Right lobe of liver (tissue), 6 donors: ENCODE data around the gene LCE2D. TPM values are rescaled to one million over a fixed set of nuclear protein-coding genes. Genes with fewer than 3 reads are reported as not detected.
A peak's percentile ranks its signal among the peaks of the same experiment; 100 is the strongest.

Experiments
- ATAC-seq, 4 donors: fragments of 200-7000 bp; cut with Tn5 transposase; one replicate each; pipeline ENCODE4 v1.9.1; 2020; ENCODE audit warnings: mild to moderate bottlenecking in 4 of 4, moderate library complexity in 4 of 4
- DNase-seq, 3 donors: peaks; one replicate each; pipeline ENCODE4 v3.0.0-alpha.2; 2020
- H3K27ac ChIP-seq, 3 donors: fragments of 200-600 bp; one replicate each; pipeline ENCODE4 v1.8.0; 2022
- H3K27me3 ChIP-seq, 2 donors: fragments of 200-600 bp; one replicate each; pipeline ENCODE4 v1.8.0; 2022
- H3K36me3 ChIP-seq, 4 donors: fragments of 200-600 bp; sonication (generic) in 1 of 4; one replicate each; pipeline versions ENCODE4 v1.5.1 to v1.8.0; 2017 to 2022; ENCODE audit warnings: control low read depth in 1 of 4
- H3K4me1 ChIP-seq, 4 donors: fragments of 200-600 bp; sonication (generic) in 1 of 4; one replicate each; pipeline versions ENCODE4 v1.5.1 to v1.8.0; 2017 to 2022; ENCODE audit warnings: control low read depth in 1 of 4
- H3K4me3 ChIP-seq, 3 donors: fragments of 200-600 bp; one replicate each; pipeline ENCODE4 v1.8.0; 2022
- H3K9me3 ChIP-seq, 4 donors: fragments of 200-600 bp; sonication (generic) in 1 of 4; one replicate each; pipeline versions ENCODE4 v1.5.1 to v1.8.0; 2017 to 2022; ENCODE audit warnings: control low read depth in 1 of 4
- POLR2A ChIP-seq: fragments of 450-650 bp; IDR thresholded peaks from one replicate; pipeline ENCODE4 v1.6.1; 2017; ENCODE audit warnings: antibody characterized with exemption, mild to moderate bottlenecking
- WGBS: methylation state at CpG from one replicate; pipeline ENCODE4 v1.1.6; 2018; ENCODE audit warnings: low coverage, low lambda C conversion rate; ENCODE audit not compliant: insufficient coverage; ENCODE audit errors: missing lambda C conversion rate; 5-methylcytosine and 5-hydroxymethylcytosine counted together
- intact Hi-C, 2 donors: fragments of 100-400 bp; cut with DNase I; formaldehyde crosslinking; loops; one replicate each; pipeline versions ENCODE4 v1.11.2 to v1.14.1; 2022
- total RNA-seq, 6 experiments: library from RNA; depleted of rRNA in 2 of 6; stranded (reverse); fragments of >200 nt in 2 of 6; fragmentation: NEBNext Ultra II Directional in 3 of 6; extraction: Animal tissue kit (Norgen Biotek cat#: 25700) in 3 of 6; gene quantifications; one replicate each; pipeline versions ENCODE4 v1.1.0 to v1.2.4, GENCODE V29; 2016 to 2023
- TF ChIP-seq, protein P1 (sequence below), 4 donors: fragments of 200-600 bp in 3 of 4; fragments of 450-650 bp in 1 of 4; IDR thresholded peaks; one replicate each; pipeline versions ENCODE4 v1.5.1 to v1.8.0; 2016 to 2022; ENCODE audit warnings: antibody characterized with exemption in 4 of 4, mild to moderate bottlenecking in 2 of 4
- donor health status: DM: no; HTN: yes; CAD: no.
- donor health status: DM: no; HTN: no; CAD: no.
- donor health status: DM: no; HTN: no; CAD: no.
- donor health status: DM: no; HTN: yes; CAD: no.
- donor health status: DM: no; HTN: yes; CAD: no.

The LCE2D gene
- total RNA-seq, 6 experiments from 2014 or later, result not detected

DNA sequence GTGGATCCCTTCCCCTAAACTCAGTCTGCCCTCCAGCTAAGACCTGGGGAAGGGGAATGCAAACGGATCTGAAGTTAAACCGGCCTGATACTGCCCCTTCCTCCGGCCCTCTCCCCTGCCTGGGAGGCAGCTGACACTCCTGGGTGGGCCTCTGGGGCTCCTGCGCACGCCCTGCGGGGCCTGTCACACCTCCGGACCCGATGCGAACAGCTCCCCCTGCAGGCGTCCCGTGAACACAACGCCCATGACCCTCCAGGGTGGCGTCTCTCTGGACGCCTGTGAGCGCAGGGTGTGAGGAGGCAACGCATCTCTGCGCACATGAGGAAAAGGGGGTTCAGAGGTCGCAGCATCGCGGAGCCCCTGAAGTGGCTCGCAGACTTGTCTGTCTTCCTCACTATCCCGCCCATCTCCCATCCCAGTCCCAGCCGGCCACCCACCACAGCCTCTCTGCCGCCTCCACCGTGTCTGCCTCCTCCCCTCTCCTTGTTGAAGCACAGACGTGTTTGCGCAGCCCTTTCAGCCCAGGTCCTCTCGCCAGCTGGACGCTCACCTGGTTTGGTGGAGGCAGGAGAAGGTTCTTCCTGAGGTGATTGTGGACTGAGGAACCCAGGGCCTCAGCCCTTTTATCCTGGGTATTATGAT, 39.9 kb upstream of the LCE2D start:
- Histone ChIP-seq H3K27me3 (no peaks in the 10 kb centered on the region), H3K36me3 (no peaks in the 10 kb centered on the region), H3K4me3 (no peak overlapping the region), H3K9me3 (no peaks in the 10 kb centered on the region), H3K4me1 (no peaks in the 10 kb centered on the region), H3K27ac (no peak overlapping the region)
- DNase-seq (peak in 2 of 3 donors; percentile 51 to 57), ATAC-seq (peak in 3 of 4 donors; percentile 10 to 68 (median 45))
- no peak for TF ChIP-seq POLR2A
- TF ChIP-seq, protein P1, sequence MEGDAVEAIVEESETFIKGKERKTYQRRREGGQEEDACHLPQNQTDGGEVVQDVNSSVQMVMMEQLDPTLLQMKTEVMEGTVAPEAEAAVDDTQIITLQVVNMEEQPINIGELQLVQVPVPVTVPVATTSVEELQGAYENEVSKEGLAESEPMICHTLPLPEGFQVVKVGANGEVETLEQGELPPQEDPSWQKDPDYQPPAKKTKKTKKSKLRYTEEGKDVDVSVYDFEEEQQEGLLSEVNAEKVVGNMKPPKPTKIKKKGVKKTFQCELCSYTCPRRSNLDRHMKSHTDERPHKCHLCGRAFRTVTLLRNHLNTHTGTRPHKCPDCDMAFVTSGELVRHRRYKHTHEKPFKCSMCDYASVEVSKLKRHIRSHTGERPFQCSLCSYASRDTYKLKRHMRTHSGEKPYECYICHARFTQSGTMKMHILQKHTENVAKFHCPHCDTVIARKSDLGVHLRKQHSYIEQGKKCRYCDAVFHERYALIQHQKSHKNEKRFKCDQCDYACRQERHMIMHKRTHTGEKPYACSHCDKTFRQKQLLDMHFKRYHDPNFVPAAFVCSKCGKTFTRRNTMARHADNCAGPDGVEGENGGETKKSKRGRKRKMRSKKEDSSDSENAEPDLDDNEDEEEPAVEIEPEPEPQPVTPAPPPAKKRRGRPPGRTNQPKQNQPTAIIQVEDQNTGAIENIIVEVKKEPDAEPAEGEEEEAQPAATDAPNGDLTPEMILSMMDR (IDR thresholded peaks at IDR 0.05), result peak in 1 of 4 donors; percentile 40
- intact Hi-C loops, result no loop called here
- 59% methylated on average over 7 of the region's 29 CpGs for WGBS

GRCh38 chr1:152626744-152627143, 36.4 kb upstream of the LCE2D start:
- intact Hi-C loops, result no loop called here
- Histone ChIP-seq H3K36me3 (no peaks in the 10 kb centered on the region), H3K4me3 (no peak overlapping the region), H3K27me3 (no peaks in the 10 kb centered on the region), H3K4me1 (no peaks in the 10 kb centered on the region), H3K27ac (no peak overlapping the region), H3K9me3 (no peaks in the 10 kb centered on the region)
- DNase-seq (no peak), ATAC-seq (no peak)
- WGBS, result 50% methylated on average over 1 of the region's 1 CpG
- TF ChIP-seq POLR2A, result no peak
- TF ChIP-seq, protein P1 (IDR thresholded peaks at IDR 0.05), result no peak

GRCh38 chr1:152630596-152630995, 32.6 kb upstream of the LCE2D start:
- WGBS, result 100% methylated on average over 1 of the region's 3 CpGs

GRCh38 chr1:152640351-152640750, 22.8 kb upstream of the LCE2D start:
- Histone ChIP-seq H3K9me3 (no peaks in the 10 kb centered on the region), H3K36me3 (no peaks in the 10 kb centered on the region), H3K27me3 (no peaks in the 10 kb centered on the region), H3K4me3 (no peak overlapping the region), H3K4me1 (no peaks in the 10 kb centered on the region), H3K27ac (no peak overlapping the region)
- 60% methylated on average over 1 of the region's 1 CpG for WGBS
- no peak for ATAC-seq
- intact Hi-C loops, result no loop called here
- no peak for DNase-seq
- TF ChIP-seq, protein P1 (IDR thresholded peaks at IDR 0.05), result no peak
- TF ChIP-seq POLR2A, result no peak

More at GRCh38 chr1:152630596-152630995, 32.6 kb upstream of the LCE2D start:
- Histone ChIP-seq H3K27ac (no peak overlapping the region), H3K27me3 (no peaks in the 10 kb centered on the region), H3K9me3 (no peaks in the 10 kb centered on the region), H3K36me3 (no peaks in the 10 kb centered on the region), H3K4me1 (no peaks in the 10 kb centered on the region), H3K4me3 (no peak overlapping the region)
- DNase-seq (no peak), ATAC-seq (no peak)
- intact Hi-C loops, result no loop called here
- TF ChIP-seq, protein P1 (IDR thresholded peaks at IDR 0.05), result no peak
- TF ChIP-seq POLR2A, result no peak
